Right lobe of liver (tissue), 4 donors: ENCODE measurements around the gene ALPP.

Source experiments
- POLR2A ChIP-seq: fragments of 450-650 bp; IDR thresholded peaks from one replicate; pipeline ENCODE4 v1.6.1; 2017; ENCODE audit warnings: antibody characterized with exemption, mild to moderate bottlenecking
- TF ChIP-seq, protein P1 (sequence below), 4 donors: fragments of 200-600 bp in 3 of 4; fragments of 450-650 bp in 1 of 4; IDR thresholded peaks; one replicate each; pipeline versions ENCODE4 v1.5.1 to v1.8.0; 2016 to 2022; ENCODE audit warnings: antibody characterized with exemption in 4 of 4, mild to moderate bottlenecking in 2 of 4
- donor health status: DM: no; HTN: no; CAD: no.
- donor health status: DM: no; HTN: no; CAD: no.
- donor health status: DM: no; HTN: yes; CAD: no.

DNA sequence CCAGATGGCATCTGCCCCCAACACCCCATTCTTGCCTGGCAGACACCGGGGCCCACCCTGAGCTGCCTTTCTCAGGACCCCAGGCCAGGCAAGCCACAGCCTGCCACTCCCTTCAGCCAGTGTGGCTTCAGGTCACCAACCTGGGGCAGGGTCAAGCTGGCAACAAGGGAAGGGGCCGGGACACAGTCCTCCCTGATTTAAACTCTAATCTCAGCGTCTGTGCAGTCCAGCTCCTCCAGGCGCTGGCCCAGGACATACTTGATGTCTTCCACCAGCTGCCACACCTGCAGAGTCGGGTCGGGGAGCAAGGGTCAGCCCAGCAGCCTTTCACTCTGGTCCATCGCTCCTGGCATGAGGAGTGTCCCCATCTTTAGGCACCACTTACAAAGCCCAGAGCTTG is 29.0 kb upstream of the ALPP start:
- TF ChIP-seq POLR2A: no peak
- TF ChIP-seq, protein P1, sequence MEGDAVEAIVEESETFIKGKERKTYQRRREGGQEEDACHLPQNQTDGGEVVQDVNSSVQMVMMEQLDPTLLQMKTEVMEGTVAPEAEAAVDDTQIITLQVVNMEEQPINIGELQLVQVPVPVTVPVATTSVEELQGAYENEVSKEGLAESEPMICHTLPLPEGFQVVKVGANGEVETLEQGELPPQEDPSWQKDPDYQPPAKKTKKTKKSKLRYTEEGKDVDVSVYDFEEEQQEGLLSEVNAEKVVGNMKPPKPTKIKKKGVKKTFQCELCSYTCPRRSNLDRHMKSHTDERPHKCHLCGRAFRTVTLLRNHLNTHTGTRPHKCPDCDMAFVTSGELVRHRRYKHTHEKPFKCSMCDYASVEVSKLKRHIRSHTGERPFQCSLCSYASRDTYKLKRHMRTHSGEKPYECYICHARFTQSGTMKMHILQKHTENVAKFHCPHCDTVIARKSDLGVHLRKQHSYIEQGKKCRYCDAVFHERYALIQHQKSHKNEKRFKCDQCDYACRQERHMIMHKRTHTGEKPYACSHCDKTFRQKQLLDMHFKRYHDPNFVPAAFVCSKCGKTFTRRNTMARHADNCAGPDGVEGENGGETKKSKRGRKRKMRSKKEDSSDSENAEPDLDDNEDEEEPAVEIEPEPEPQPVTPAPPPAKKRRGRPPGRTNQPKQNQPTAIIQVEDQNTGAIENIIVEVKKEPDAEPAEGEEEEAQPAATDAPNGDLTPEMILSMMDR (IDR thresholded peaks at IDR 0.05): no peak
